Measurements from ENCODE around the gene HTR3A.

The HTR3A gene

GRCh38 chr11:114019046-114019445, 44.1 kb downstream of the HTR3A start:
- no peak for DNase-seq (ENCODE audit: low read depth, low spot score)

- DNase-seq (ENCODE audit: low read depth, low spot score): no peak
Observed at GRCh38 chr11:114019574-114019973, 44.7 kb downstream of the HTR3A start.

GRCh38 chr11:114025329-114025907, 50.5 kb downstream of the HTR3A start:
- no peak for DNase-seq (ENCODE audit: low read depth, low spot score)

GRCh38 chr11:114026355-114026754, 51.4 kb downstream of the HTR3A start:
- DNase-seq (ENCODE audit: low read depth, low spot score): peak; percentile 47

- DNase-seq (ENCODE audit: low read depth, low spot score): no peak
Observed at GRCh38 chr11:114027391-114027790, 52.5 kb downstream of the HTR3A start.

- DNase-seq (ENCODE audit: low read depth, low spot score): no peak
Observed at GRCh38 chr11:114027926-114028325, 53.0 kb downstream of the HTR3A start.

- DNase-seq (ENCODE audit: low read depth, low spot score): no peak
Observed at GRCh38 chr11:114031246-114031966, 56.5 kb downstream of the HTR3A start.

- DNase-seq (ENCODE audit: low read depth, low spot score): no peak
Observed at GRCh38 chr11:114031967-114032320, 57.0 kb downstream of the HTR3A start.

GRCh38 chr11:114033066-114033465, 58.2 kb downstream of the HTR3A start:
- DNase-seq (ENCODE audit: low read depth, low spot score): no peak

- DNase-seq (ENCODE audit: low read depth, low spot score): no peak
Observed at GRCh38 chr11:114033572-114033971, 58.7 kb downstream of the HTR3A start.

GRCh38 chr11:114034956-114035355, 60.0 kb downstream of the HTR3A start:
- DNase-seq (ENCODE audit: low read depth, low spot score): no peak

- no peak for DNase-seq (ENCODE audit: low read depth, low spot score)
Observed at GRCh38 chr11:114036147-114036811, 61.4 kb downstream of the HTR3A start.

GRCh38 chr11:114036958-114037357, 62.0 kb downstream of the HTR3A start:
- no peak for DNase-seq (ENCODE audit: low read depth, low spot score)

- DNase-seq (ENCODE audit: low read depth, low spot score): no peak
Observed at GRCh38 chr11:114039551-114039950, 64.6 kb downstream of the HTR3A start.

All from iPS DF 19.7 (cell line).